Measurements from ENCODE around the gene LGR4. TPM values are rescaled to one million over a fixed set of nuclear protein-coding genes. Genes with fewer than 3 reads are reported as not detected.

Gene LGR4
- total and polyA plus RNA-seq, 10 of the 15 experiments (the other 5 are each of a cell fraction or from before 2014, with no cell fraction given): under 0.01 to 0.64 (median 0.04) TPM; not detected in 5

- TF ChIP-seq MYC (IDR thresholded peaks at IDR 0.05; ENCODE audit: insufficient read depth, insufficient read length, insufficient replicate concordance, low read length, severe bottlenecking): no peak
- TF ChIP-seq GABPA (IDR thresholded peaks at IDR 0.05; ENCODE audit: low read depth): no peak
- TF ChIP-seq MEF2A (IDR thresholded peaks at IDR 0.05; ENCODE audit: insufficient read depth, low read depth, low read length): no peak
- peak; percentile 65; the same call in 1 of the 2 replicates for TF ChIP-seq POLR2AphosphoS5 (IDR thresholded peaks at IDR 0.05; ENCODE audit: low read length)
- TF ChIP-seq ASH2L (IDR thresholded peaks at IDR 0.05; ENCODE audit: borderline replicate concordance, low read depth): peak; percentile 87; the same call in 1 of the 2 replicates
- TF ChIP-seq E2F8 (IDR thresholded peaks at IDR 0.05; ENCODE audit: low read depth, partially characterized antibody): no peak
- no peak for TF ChIP-seq ZNF592 (IDR thresholded peaks at IDR 0.05)
- TF ChIP-seq ESRRA (IDR thresholded peaks at IDR 0.05; ENCODE audit: low read length): no peak
- no peak for TF ChIP-seq ETV6 (conservative IDR thresholded peaks at IDR 0.05 in 1 of 2, IDR thresholded peaks at IDR 0.05 in 1 of 2; ENCODE audit: borderline replicate concordance in 1 of 2, low read depth in 1 of 2)
- no peak for TF ChIP-seq HDAC6 (IDR thresholded peaks at IDR 0.05; ENCODE audit: unreplicated experiment)
- no peak for TF ChIP-seq SMAD5 (IDR thresholded peaks at IDR 0.05; ENCODE audit: low read depth)
- peak; percentile 55; the same call in 1 of the 2 replicates for TF ChIP-seq CREB1 (IDR thresholded peaks at IDR 0.05; ENCODE audit: low read depth)
- no peak for TF ChIP-seq MTA2 (IDR thresholded peaks at IDR 0.05; ENCODE audit: low read depth)
- no peak for TF ChIP-seq FOXK2 (IDR thresholded peaks at IDR 0.05)
- TF ChIP-seq CBX5 (IDR thresholded peaks at IDR 0.05; ENCODE audit: low read depth): peak; percentile 58; the same call in 1 of the 2 replicates
- TF ChIP-seq KLF5 (IDR thresholded peaks at IDR 0.05; ENCODE audit: partially characterized antibody): no peak
- TF ChIP-seq CREM (IDR thresholded peaks at IDR 0.05; ENCODE audit: low read depth): peak; percentile 50; the same call in 1 of the 2 replicates
- TF ChIP-seq SMARCA5 (IDR thresholded peaks at IDR 0.05): no peak; the same call in 1 of the 2 replicates
- TF ChIP-seq IRF4 (IDR thresholded peaks at IDR 0.05; ENCODE audit: low read depth, low read length): no peak
- TF ChIP-seq NFXL1 (IDR thresholded peaks at IDR 0.05; ENCODE audit: borderline replicate concordance): no peak
- no peak for TF ChIP-seq IKZF2 (IDR thresholded peaks at IDR 0.05)
- TF ChIP-seq BRCA1 (IDR thresholded peaks at IDR 0.05; ENCODE audit: low read depth, low read length): no peak
- TF ChIP-seq USF2 (IDR thresholded peaks at IDR 0.05; ENCODE audit: borderline replicate concordance, low read depth, low read length): no peak
Measured at GRCh38 chr11:27362749-27363575, 109.6 kb downstream of the LGR4 start, which contains the start of gene CCDC34 (continued).

All from GM12878 (cell line).